Subcutaneous adipose tissue (tissue), 4 donors: ENCODE data around the gene PRKD1. TPM values are rescaled to one million over a fixed set of nuclear protein-coding genes. Genes with fewer than 3 reads are reported as not detected.

Experiments used
- total RNA-seq, 4 donors: library from RNA; depleted of rRNA; stranded (reverse); fragments of >200 nt; gene quantifications; one replicate each; pipeline ENCODE4 v1.1.0, GENCODE V29; 2016
- TF ChIP-seq, protein P1 (sequence below): fragments of 450-650 bp; IDR thresholded peaks from one replicate; pipeline ENCODE4 v1.5.1; 2016; ENCODE audit warnings: low read depth, mild to moderate bottlenecking, control low read depth, antibody characterized with exemption, moderate library complexity

Gene PRKD1
- total RNA-seq, 4 donors from 2014 or later: 7.8 to 19.4 (median 19.1) TPM

DNA sequence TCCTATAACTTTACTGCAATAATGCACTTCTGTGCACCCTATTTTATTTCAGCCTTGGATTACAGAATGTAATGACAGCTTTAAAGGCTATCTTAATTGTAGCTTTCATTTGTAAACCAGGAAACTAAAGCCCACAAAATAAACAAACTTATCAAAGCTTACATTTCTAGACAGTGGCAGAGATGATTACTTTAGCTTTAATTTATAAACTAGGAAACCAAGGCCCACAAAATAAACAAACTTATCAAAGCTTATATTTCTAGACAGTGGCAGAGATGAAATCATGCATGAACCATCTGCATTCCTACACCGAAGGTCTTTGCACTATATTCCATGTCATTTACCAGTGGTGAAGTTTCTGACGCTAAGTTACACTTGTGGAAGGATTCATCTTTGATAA lies 74.4 kb downstream of the PRKD1 start:
- TF ChIP-seq, protein P1, sequence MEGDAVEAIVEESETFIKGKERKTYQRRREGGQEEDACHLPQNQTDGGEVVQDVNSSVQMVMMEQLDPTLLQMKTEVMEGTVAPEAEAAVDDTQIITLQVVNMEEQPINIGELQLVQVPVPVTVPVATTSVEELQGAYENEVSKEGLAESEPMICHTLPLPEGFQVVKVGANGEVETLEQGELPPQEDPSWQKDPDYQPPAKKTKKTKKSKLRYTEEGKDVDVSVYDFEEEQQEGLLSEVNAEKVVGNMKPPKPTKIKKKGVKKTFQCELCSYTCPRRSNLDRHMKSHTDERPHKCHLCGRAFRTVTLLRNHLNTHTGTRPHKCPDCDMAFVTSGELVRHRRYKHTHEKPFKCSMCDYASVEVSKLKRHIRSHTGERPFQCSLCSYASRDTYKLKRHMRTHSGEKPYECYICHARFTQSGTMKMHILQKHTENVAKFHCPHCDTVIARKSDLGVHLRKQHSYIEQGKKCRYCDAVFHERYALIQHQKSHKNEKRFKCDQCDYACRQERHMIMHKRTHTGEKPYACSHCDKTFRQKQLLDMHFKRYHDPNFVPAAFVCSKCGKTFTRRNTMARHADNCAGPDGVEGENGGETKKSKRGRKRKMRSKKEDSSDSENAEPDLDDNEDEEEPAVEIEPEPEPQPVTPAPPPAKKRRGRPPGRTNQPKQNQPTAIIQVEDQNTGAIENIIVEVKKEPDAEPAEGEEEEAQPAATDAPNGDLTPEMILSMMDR: no peak

DNA sequence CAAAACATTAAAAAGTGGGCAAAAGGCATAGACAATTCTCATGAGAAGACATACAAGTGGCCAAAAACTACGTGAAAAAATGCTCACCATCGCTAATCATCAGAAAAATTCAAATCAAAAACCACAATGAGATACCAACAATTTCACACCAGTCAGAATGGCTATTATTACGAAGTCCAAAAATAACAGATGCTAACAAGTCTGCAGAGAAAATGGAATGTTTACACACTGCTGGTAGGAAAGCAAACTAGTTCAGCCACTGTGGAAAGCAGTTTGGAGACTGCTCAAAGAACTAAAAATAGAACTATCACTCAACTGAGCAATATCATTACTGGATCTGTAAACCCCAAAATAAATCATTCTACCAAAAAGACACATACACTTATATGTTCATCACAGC lies 76.2 kb downstream of the PRKD1 start:
- TF ChIP-seq, protein P1: no peak

DNA sequence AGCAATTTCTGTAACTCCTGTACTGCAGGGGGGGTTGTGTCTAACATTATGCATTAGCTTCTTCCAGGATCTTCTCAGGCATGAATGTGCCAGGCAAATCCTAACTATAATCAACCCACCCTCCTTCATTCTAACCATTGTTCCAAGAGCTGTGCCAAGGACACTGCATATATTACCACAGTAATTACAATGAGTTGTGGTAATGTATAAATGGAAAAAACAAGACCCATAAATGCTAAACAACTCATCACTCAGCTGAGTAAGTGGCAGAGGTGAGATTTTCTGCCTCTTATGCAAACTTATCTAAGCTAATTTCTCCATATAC lies 80.6 kb downstream of the PRKD1 start:
- TF ChIP-seq, protein P1: no peak

DNA sequence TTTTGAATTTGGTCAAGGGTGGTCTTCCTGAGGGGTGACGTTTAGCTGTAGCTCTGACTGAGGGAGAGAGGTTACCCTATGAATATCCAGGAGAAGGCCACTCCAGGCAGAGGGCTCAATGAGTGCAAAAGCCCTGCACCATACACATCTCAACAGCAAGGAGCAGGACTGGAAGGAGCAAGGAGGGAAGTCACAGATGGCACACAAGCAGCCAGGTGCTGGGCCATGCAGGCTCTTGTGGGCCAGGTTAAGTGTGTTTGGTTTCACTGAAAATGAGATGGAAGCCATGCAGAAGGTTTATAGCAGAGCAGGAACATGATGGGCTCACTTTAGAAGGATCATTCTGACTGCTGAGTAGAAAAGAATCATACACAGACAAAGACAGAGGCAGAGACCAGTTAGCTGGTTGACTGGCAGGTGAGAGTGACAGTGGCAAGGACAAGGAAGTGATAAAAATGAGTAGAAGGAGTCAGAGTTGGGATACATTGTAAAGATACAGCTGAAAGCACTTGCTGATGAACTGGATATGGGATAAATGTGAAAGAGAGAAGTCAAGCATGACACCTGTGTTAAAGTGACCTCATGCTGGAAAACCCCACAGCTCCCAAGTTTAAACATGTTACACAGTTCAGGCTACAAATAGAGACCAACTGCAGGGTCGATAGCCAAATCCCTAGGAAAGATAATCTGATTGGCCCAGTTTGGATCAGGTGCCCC lies 81.2 kb downstream of the PRKD1 start:
- TF ChIP-seq, protein P1: no peak

DNA sequence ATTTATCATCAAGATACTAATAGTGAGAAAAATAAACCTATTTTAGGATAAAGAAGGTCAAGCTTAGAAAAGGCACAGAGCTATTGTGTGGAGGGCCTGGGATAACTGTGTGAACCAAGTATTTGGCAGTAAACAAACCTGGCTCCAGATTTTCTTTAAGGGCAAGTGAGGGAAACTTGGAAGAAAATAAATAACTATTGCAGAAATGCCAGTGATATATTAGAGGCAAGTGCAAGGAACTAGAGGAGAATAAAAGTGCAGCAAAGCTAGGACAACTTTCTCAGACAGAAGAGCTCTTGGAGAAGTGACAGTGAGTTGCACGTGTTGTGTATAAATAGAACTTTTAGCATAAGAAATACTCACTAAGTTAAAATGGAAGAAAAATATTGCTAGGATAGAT lies 83.7 kb downstream of the PRKD1 start:
- TF ChIP-seq, protein P1: no peak

DNA sequence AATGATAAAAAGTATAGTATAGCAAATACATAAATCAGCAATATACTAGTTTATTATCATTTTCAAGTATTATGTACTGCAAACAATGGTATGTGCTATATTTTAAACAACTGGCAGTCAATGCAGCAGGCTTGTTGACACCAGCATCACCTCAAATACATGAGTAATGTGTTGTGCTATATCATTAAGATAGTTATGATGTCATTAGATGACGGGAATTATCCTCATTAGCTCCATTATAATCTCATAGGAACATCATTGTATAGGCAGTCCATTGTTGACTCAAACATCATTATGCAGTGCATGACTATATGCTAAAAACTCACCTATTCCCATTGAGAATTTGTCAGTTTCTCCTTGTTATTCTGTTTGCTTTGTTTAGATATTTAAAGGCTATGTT lies 85.4 kb downstream of the PRKD1 start:
- TF ChIP-seq, protein P1: no peak

DNA sequence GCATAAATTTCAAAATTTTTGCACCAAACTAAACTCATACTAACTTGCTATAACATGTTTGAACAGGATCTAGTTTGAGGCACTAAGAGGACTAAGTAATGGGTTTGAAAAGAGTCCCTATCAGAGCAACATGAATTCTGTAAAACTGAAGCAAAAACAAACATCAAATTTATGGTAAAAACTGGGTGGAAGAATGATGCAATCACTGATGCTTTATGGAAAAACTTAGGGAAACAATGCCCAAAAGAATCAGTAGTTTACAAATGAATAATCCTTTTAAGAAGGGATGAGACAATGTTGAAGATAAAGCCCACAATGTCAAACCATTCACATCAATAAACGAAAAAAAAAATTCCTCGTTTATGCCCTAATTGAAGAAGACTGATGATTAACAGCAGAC lies 88.9 kb downstream of the PRKD1 start:
- TF ChIP-seq, protein P1: no peak
